Dedifferentiated amniotic fluid mesenchymal stem cell (primary cell): ENCODE measurements around the gene TMEM121.

Experiments used
- DNase-seq: peaks from one replicate; pipeline ENCODE4 v3.0.0-alpha.2; 2016; ENCODE audit errors: extremely low spot score

Gene TMEM121

DNA sequence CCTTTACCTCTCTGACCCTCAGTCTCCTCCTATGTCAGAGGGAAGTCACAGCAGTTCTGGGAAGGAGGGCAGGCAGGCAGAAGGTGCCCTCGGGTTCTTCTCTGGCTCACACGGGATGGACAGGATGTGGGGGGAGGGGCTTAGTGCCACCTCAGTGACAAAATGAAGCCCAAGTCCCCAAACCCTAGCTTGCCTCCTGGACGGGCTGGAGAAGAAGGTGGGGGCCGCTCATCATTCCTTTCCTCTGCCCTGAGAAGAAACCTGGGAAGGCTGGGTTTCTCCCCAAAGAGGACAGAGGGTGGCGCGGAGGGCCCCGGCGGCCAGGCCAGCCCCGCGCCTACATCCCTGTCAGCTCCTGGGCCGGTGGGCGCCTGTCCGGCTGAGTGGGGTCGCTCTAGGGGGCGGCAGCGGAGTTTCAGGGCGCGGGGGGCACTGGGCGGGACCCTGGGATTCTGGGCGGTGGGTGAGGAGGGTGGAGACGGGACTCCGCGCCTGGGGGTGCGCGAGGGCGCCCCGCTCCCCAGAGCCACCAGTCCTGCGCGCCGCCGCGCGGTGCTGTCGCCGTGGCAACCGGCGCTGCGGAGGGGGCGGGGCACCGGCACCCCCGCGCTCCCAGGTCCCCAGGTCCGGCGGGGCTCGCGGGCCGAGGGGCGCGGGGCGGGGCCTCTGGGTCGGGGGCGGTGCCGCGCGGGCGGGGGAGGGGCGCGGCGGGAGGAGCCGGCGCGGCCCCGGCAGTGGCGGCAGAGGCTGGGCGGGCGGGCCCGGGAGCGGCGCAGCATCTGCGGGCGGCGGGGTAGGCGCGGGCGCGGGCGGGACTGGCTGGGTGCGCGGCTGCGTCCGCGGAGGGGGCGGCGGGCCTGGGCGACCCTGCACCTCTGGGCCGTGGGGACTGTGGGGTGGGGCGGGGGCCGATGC lies at the start of gene TMEM121:
Gene TMEM121 (plus strand): TSS at position 723 of the 915 bp plus-strand sequence. CDS start 2,252 bp downstream, outside the sequence.
- no peak for DNase-seq

DNA sequence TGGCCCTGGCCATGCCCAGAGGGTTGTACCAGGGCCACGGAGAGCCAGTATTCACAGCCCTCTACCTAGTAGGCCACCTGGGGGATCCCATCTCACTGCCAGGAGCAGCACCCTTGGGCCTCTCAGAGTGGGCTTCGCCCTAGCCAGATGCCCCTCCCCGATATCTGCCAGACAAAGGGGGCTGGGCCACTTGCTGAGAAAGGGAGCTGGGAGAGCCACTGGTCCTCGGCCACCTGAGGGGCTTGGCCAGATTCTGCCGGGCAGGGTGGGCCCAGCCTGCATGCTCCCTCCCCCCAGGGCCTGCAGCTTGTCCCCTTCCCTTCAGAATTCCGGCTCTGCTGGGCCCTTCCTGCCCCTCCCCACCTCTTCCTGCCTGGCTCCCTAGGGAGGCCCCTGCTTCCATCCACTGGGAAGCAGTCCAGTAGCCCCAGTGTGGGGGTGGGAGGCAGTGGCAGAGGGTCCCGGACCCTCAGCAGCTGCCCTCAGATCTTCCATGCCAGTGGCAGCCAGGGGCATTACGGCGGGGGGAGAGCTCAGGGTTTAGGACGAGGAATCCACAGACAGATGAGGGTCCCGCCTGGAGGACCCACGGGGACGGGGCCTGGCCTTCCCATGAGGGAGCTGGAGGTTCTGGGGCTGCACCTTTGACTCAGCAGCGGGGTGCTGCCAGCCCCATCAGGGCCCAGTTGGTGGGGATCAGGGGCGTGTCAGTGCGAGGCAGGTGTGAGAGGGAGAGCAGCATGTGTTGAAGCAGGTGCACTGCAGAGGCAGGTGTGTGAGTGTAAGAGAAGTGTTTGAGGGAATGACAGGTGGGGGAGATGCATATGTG lies 49.3 kb upstream of the TMEM121 start:
- DNase-seq = no peak

DNA sequence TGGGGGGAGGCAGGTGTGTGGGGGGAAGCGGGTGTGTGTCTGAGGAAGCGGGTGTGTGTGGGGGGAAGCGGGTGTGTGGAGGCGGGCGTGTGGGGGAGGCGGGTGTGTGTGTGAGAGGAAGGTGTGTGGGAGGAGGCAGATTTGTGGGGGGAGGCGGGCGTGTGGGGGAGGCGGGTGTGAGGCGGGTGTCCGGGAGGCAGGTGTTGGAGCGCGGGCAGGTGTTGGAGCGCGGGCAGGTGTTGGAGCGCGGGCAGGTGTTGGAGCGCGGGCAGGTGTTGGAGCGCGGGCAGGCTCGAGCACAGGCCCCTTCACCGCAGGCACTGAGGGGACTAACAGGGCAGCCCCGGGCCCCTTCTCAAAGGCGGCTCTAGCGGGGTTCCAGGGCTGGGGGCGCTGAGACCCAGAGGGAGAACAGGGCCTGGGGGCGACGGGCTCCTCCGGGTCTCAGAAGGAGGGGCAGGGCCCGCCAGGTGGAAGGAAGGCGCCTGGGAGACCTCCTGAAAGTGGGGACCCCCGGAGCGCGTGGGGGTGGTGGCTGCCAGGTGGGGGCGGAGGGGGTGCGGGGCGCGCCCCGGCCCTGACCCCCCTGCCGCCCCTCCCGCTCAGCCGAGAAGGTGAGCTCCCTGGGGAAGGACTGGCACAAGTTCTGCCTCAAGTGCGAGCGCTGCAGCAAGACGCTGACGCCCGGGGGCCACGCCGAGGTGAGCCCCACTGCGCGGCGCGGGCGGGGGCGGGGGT lies 48.6 kb upstream of the TMEM121 start:
- no peak for DNase-seq

DNA sequence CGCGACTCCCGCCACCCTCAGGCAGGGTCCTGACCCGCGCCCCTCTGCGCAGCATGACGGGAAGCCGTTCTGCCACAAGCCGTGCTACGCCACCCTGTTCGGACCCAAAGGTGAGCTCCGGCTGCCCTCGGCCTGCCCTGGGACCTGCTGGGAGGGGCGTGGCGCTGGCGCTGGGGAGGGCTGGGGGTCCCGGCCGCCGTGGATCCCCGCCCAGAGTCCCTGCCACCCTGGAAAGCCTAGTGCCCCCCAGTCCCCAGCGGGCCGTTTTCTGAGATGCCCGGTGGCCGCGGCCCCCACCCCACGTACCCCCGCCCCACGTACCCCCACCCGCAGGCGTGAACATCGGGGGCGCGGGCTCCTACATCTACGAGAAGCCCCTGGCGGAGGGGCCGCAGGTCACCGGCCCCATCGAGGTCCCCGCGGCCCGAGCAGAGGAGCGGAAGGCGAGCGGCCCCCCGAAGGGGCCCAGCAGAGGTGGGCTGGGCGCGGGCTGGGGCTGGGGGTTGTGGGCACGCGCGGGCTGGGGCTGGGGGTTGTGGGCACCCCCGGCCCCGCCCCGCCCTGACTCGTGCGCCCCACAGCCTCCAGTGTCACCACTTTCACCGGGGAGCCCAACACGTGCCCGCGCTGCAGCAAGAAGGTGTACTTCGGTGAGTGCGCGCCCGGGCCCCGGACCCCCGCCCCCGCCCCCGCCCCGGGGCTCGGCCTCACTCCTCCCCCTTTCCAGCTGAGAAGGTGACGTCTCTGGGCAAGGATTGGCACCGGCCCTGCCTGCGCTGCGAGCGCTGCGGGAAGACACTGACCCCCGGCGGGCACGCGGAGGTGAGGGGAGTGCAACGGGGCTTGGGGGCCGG lies 47.8 kb upstream of the TMEM121 start:
- no peak for DNase-seq

DNA sequence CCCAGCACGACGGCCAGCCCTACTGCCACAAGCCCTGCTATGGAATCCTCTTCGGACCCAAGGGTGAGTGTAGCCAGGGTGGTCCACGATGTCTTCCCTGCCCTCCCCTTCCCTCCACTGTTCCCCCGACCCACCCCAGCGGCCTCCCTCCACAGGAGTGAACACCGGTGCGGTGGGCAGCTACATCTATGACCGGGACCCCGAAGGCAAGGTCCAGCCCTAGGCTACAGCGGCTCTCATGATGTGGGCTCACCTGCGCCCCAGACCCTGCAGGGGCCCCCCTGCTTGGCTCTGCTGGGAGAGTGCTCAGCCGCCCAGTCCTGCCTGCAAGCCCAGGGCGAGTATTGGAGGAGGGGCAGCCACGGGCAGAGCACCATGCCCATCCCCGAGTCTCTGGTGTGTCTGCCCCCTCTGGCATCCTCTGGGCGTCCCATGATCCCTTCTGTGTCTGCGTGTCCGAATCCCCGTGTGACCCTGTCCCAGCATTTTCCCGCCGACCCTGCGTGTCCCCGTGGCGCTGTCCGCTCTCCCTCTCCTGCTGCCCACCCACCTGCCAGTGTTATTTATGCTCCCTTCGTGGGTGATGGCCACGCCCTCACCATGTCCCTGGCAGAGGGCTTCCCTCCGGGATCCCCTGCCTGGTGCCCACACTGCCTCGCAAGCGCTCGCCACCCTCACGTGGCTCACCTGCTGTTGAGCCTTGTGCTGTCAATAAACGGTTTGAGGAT lies 46.8 kb upstream of the TMEM121 start:
- DNase-seq = no peak

DNA sequence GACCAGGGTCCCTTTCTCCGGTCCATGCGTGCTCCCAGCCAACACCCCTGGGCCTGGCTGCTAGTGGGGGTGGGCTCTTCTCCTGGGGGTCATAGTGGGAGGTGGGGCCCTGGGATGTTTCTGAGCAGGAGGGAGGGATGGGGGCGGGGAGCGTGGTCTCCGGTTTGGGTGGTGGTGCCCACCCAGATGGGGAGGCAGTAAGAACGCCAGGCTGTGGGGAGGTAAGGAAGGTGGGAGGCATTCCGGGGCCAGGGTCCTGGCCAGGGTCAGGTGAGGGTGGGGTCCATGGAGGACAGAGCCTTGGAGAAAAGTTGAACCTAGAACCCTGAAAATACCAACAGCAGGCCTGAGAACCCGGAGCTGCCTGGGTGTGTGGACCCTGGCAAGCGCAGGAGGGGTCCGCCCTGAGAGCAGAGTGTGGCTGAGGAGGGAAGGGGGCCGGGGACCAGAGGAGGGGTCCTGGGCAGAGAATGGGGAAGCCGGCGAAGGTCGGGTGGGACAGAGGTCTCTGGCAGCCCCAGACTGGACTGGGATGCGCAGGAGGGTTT lies 46.1 kb upstream of the TMEM121 start:
- no peak for DNase-seq

DNA sequence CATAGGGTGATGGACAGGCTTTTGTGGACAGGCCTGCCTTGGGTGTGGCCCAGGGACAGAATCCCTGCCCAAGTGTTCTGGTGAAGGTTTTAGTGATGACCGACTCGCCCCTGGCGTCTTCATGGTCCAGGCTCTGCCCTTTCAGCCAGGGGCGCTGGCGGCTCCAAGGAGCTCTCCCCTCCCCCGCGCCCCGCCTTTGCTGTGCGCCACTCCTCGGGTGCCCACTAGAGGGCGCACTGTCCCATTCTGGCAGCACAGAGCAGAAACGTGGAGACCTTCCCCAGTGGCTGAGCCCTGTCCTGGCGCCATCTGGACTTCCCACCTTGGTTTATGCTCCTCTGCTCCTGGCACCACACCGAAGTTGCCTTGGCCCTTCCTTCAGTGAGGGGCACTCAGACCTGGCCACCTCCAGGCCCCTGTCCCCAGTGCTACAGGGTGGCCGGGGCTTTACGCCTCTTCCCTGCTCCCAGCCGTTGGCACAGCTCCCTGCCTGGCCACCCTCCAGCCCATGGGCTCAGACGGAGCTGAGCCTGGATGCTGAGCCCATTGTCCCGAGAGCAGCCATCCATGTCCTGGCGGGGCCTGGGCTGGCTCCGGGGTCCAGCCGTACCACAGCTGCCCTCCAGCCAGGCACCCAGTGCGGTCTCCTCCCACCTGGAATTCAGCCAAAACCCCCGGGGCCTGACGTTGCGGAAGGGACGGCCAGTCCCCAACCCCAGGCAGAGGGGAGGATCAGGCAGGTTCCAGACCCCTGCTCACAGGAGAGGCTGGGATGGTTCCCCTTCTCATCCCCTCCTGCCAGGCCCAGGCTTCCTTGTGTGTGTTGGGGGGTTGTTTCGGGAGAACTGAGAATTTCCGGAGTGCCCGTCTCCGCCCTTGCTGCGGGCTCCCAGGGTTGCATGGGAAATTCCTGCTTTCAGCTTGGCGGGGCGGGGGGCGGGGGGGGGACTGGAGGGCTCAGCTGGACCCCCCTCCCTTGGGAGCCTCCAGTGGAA lies 45.3 kb upstream of the TMEM121 start:
- peak; percentile 72 for DNase-seq

DNA sequence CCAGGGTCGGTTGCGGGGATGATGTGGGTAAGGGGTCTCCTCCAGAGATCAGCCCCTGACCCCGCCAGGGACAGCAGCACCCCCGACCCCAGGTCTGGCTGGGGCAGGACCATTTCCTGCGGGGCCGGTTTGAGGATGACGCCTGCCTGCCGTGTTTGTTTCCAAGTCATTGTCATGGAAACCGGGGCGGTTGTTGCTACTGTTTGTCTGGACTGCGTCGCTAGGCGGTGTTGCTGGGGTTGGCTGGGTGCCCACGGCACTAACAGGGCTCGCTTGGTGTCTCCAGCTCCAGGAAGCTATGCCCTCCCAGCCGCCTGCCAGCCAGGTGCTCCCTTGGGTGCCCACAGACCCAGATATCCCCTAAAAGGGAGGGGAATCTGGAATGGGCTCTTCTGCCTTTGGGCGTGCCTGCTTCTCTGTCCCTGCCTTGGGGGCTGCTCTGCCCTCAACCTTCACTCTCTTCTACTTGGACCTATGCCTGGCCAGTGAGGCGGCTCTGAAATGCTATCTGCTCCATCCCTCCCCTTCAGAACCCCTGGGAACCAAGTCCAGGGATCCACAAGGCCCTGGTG lies 44.4 kb upstream of the TMEM121 start:
- peak; percentile 97 for DNase-seq

DNA sequence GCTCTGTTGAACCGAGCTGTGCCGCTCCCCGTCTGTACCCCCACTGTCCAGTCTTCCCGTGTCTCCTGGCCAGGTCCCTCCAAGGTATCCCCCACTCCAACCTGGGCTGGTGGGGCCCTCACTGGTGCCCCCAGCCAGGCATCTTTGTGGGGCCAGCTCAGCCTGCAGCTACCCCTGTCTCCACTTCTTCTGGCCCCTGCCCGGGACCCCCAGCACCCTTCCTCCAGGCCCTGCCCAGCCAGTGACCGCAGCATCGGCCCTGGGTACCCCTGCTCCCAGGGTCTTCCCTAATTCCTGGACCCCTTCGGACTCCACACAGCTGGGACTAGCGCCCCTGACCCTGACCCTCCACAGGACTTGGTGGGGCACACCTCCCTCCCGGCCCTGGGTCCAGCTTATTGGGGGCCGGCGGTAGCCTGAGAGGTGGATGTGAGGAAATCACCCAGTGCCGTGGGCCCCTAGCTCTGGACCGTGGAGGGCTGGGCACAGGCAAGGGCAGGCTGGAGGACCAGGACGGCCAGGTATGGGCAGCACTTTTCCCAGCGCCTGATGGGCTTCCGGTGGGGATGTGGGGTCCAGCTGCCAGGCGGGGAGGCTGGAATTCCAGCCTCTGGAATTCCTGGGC lies 43.8 kb upstream of the TMEM121 start:
- no peak for DNase-seq

DNA sequence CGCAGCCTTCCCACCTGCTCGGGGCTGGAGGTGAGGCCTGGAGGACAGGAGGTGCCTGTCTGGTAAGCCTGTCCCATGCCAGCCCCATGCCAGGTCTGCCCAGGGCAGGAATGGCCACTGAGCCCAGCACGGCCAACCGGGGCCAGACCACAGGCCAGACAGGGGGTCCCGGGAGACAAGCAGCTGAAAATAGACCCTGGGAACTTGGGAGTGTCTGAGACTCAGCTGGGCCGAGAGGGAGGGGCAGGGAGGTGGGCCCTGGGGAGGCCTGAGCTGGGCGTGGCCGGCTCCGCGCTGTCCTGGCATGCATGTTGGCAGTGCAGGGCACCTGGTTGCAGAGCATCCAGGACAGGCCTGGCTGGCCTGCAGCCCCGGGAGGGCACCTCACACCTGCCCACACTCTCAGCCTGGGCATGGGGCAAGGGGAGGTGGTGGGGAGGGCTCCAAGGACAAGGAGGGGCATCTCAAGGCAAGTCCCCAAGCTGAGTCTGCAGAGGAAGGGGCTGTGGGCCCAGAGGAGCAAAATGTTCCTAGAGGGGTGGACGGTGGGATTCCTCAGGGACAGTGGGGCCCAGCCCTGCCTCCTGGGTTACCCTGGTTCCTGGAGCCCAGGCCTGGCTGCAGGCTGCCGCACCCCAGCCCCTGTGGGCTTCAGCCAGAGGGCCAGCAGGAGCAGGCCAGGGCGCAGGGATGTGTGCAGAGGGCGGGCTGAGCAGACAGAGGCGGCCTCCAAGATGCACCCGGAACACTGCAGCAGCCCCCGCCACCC lies 42.9 kb upstream of the TMEM121 start:
- DNase-seq = no peak

DNA sequence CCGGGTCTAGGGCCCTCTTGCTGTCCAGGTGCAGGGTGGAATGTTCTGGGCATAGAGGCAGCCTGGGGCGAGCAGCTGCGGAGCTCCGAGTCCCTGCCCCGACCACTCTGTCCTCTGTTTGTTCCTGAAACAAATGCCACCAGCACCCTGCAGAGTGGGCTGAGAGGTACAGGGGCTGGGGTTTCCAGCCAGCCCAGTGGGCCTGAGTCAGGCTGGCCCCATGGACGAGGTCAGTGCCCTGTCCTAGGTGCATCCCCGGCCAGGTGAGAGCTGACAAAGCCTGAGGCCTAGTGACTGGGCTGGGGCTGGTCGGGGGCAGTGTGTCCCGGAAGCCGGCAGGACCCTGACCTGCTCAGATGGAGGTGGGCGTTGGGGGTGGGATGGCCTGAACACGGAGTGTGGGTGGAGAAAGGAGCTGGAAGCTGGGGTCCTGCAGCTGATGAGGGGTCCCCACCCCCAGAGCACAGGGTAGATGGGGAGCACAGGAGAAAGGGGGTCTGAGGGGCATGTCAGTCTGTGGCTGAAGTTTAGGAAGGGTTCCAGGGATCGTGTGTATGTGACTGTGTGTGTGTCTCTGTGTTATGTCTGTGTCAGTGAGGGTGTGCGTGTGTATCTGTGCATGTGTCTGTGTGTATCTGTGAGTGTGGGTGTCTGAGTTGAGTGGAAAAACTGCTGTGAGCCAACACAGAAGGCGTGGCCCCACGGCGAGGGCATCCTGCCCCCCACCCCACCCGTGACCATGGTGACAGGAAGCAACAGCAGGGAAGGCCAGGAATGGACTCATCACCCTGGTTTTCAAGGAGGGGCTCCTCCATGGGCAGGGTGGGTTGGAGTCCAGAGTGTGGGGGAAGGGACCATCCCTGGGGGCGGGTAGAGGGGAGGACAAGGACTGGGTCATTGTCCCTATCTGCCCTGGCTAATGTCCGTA lies 42.0 kb upstream of the TMEM121 start:
- DNase-seq = no peak

DNA sequence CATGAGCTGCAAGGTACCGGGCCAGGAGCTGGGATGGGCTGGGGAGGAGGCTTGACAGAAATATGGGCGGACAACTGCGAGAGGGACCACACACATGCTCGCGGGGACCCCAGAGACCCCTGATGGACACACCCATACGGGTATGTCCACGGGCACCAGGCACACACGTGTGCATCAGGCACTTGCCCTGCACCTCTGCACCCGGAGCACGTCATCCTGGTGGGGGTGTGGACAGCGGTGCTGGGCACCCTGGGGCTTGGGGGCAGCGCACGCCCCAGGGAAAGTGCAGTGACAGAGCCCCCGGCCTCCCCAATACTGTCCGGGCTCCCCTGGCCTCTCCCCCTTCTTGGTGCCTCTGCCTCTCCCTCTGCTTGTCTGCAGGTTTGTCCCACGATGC lies 41.4 kb upstream of the TMEM121 start:
- no peak for DNase-seq

DNA sequence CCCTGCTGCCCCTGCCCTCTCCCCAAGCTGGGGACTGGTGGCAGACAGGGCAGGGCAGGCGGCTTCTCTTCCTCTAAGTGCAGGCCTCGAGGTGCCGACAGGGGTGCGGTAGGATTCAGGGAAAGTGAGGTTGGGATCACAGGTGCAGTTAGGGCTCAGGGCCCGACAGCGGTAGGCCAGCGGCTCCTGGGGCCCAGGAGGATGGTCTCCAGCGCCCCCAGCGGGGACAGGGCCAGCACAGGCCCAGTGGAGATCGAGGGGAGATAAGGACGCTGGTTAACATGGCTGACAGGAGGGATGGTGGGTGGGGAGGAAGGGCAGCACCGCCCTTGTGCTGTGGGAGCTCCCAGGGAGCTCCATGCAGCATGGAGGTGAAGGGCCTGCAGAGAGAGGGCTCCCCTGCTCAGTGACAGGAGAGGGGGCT lies 40.6 kb upstream of the TMEM121 start:
- no peak for DNase-seq

DNA sequence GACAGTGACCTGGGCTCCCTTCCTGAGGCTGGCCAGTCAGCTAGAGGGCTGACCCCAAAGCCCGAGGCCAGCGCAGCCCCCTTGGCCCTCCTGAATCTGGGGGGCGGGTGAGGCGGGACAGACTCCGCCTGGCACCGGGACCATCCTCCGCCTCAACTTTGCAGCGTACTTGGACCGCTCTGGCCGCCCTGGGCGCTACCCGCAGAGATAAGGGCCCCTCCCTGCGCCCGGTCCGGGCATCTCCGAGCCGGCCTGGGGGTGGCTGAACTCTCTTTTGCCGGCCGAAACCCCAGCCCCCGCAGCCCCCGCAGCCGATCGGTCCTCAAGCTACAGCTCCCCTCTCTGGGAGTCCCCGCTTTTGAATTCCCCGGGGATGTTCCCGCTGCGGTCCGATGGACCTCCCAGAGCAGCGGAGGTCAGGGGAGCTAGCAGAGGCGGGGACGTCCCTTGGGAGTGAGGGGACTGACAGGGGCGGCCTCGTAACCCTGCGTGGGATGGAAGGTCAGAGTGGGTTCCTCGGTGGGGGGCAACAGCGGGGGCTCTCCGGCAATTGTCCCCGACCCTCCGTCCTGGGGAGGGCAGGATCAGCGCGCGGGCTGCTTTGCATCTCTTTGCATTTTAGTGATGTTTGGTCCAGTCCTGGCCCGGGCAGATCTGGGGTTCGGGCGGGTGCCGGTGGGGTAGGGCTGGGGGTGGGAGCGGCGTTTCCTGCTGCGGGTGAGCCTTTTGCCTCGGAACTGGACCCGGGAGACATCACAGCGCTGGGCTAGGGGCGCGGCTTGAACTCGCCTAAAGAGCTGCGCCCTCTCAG lies 40.0 kb upstream of the TMEM121 start, which contains the start of gene CRIP1:
Gene CRIP1 (plus strand): TSS at position 724 of the 811 bp plus-strand sequence. CDS start 374 bp downstream, outside the sequence.
- DNase-seq = no peak

DNA sequence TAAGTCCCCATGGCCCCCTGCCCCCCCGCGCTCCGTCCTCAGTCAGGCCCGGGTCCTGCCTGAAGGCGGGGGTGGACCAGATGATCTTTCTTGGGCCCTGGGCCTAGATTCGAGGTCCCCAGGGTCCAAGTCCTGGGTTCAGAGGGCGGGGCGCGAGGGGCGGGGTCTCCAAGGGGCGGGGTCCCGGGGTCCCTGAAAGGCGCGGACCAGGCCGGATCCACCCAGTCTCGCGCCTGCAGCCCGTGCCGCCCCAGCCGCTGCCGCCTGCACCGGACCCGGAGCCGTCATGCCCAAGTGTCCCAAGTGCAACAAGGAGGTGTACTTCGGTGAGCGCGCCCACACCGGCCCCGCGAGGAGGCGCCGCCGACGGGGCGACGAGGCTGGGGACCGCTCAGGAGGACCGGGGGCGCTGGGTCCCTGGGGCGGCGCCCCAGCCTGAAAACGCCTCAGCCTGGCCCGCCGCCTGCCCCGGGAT lies 39.4 kb upstream of the TMEM121 start:
- DNase-seq = no peak
